A673 (cell line): ENCODE measurements around the gene GJC2.

Experiments
- EZH2 ChIP-seq: fragments of 200-600 bp; sonication (generic); IDR thresholded peaks from 2 replicates; pipeline ENCODE4 v1.6.1; 2017; ENCODE audit warnings: borderline replicate concordance, low read depth, mild to moderate bottlenecking, mixed read lengths, antibody characterized with exemption, low read length; ENCODE audit not compliant: poor library complexity, severe bottlenecking
- TF ChIP-seq, protein P1 (sequence below): fragments of 300-800, 200-600 bp; sonication (generic); conservative IDR thresholded peaks from 2 replicates; pipeline ENCODE4 v1.5.1; 2017; ENCODE audit warnings: low read depth, mild to moderate bottlenecking, antibody characterized with exemption, low read length, moderate library complexity, mixed read lengths

DNA sequence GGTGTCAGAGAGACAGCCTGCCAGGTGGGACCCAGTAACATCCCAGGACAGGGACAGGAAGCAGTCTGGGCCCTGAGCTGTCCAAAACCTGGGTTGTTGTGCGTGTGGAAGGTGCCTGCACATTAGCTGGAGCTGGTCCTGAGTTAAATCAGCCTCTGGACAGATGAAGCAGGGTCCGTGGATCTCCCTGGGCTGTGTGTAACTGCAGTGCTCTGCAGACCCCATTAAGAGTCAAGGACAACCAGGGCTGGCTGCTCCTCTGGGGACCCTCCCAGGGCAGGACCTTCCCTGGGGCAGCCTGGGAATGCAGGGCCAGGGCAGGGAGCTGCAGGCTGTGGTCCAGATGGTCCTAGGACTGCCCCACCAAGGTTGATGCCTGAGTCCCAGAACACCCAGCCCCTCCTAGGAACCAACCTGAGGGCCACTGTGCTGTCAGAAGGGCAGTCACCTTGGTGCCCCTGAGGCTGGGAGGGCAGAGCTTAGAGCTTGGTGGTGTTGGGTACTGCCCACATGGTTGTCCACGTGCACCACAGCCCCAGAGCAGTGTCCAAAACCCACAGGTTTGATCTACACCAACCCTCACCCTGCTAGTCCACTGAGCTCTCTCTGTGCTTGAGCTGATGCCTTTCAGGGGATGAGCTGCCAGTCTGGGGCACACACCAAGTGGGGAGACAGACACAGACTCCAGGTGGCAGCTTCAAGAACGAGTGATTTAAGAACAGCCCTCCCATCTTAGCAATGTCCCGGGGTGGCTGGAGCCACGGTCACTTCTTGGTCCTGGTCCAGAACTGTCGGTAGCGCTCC, 43.5 kb upstream of the GJC2 start:
- TF ChIP-seq, protein P1, sequence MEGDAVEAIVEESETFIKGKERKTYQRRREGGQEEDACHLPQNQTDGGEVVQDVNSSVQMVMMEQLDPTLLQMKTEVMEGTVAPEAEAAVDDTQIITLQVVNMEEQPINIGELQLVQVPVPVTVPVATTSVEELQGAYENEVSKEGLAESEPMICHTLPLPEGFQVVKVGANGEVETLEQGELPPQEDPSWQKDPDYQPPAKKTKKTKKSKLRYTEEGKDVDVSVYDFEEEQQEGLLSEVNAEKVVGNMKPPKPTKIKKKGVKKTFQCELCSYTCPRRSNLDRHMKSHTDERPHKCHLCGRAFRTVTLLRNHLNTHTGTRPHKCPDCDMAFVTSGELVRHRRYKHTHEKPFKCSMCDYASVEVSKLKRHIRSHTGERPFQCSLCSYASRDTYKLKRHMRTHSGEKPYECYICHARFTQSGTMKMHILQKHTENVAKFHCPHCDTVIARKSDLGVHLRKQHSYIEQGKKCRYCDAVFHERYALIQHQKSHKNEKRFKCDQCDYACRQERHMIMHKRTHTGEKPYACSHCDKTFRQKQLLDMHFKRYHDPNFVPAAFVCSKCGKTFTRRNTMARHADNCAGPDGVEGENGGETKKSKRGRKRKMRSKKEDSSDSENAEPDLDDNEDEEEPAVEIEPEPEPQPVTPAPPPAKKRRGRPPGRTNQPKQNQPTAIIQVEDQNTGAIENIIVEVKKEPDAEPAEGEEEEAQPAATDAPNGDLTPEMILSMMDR, result no peak
- TF ChIP-seq EZH2, result no peak
